ENCODE measurements around the gene CEP72. TPM values are rescaled to one million over a fixed set of nuclear protein-coding genes. Genes with fewer than 3 reads are reported as not detected.
"Not testable (repeated sequence)": the region's sequence is repeated elsewhere in the genome, so short reads cannot be mapped to it uniquely, and the experiment has no call there.

CEP72 gene
- total RNA-seq, 4 donors from 2014 or later, result 0.83 to 1.8 (median 1.5) TPM

DNA sequence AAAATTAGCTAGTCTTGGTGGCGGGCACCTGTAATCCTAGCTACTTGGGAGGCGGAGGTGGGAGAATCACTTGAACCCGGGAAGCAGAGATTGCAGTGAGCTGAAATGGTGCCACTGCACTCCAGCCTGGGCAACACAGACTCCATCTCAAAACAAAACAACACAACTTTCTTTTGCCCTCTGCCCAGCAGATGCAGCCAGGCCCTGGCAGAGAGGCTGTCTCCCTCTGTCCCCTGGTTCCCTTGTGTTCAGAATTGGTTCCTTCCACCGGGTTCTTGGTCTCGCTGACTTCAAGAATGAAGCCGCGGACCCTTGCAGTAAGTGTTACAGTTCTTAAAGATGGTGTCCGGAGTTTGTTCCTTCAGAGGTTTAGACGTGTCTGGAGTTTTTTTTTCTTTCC, 30.2 kb upstream of the CEP72 start:
- no peaks in the 10 kb centered on the region for H3K36me3 ChIP-seq
- 87% methylated on average over 9 of the region's 9 CpGs for WGBS
- no peak overlapping the region for H3K27ac ChIP-seq (replicated peaks in 1 of 4)
- H3K4me1 ChIP-seq, result no peaks in the 10 kb centered on the region
- DNase-seq (ENCODE audit: extremely low spot score), result no peak
- no peak overlapping the region for H3K4me3 ChIP-seq
- intact Hi-C loops (cut with DNase I), result no loop called here
- peaks cover 0 to 76% (median 2%) of the 10 kb centered on the region in 4 donors for H3K27me3 ChIP-seq
- TF ChIP-seq EP300 (IDR thresholded peaks at IDR 0.05) (no peak), POLR2AphosphoS5 (IDR thresholded peaks at IDR 0.05) (no peak), POLR2A (IDR thresholded peaks at IDR 0.05; ENCODE audit: low read depth) (no peak)
- TF ChIP-seq, protein P1, sequence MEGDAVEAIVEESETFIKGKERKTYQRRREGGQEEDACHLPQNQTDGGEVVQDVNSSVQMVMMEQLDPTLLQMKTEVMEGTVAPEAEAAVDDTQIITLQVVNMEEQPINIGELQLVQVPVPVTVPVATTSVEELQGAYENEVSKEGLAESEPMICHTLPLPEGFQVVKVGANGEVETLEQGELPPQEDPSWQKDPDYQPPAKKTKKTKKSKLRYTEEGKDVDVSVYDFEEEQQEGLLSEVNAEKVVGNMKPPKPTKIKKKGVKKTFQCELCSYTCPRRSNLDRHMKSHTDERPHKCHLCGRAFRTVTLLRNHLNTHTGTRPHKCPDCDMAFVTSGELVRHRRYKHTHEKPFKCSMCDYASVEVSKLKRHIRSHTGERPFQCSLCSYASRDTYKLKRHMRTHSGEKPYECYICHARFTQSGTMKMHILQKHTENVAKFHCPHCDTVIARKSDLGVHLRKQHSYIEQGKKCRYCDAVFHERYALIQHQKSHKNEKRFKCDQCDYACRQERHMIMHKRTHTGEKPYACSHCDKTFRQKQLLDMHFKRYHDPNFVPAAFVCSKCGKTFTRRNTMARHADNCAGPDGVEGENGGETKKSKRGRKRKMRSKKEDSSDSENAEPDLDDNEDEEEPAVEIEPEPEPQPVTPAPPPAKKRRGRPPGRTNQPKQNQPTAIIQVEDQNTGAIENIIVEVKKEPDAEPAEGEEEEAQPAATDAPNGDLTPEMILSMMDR (IDR thresholded peaks at IDR 0.05), result no peak
- H3K9me3 ChIP-seq, result peaks cover 0 to 15% (median 5%) of the 10 kb centered on the region in 4 donors

DNA sequence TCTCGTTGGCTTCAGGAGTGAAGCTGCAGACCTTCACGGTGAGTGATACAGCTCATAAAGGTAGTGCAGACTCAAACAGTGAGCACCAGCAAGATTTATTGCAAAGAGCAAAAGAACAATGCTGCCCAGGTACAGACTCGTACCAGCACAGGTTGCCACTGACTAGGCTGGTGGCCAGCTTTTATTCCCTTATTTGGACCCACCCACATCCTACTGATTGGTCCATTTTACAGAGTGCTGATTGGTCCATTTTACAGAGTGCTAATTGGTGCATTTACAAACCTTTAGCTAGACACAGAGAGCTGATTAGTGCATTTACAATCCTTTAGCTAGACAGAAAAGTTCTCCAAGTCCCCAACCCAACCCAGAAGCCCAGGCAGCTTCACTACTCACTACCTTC, 29.7 kb upstream of the CEP72 start:
- H3K9me3 ChIP-seq; H3K4me3 ChIP-seq; DNase-seq (ENCODE audit: extremely low spot score); H3K36me3 ChIP-seq; intact Hi-C loops (cut with DNase I); H3K4me1 ChIP-seq; H3K27ac ChIP-seq (replicated peaks in 1 of 4): not testable (repeated sequence)
- peaks cover 0 to 79% (median 3%) of the 10 kb centered on the region in 4 donors for H3K27me3 ChIP-seq
- 85% methylated on average over 3 of the region's 3 CpGs for WGBS

DNA sequence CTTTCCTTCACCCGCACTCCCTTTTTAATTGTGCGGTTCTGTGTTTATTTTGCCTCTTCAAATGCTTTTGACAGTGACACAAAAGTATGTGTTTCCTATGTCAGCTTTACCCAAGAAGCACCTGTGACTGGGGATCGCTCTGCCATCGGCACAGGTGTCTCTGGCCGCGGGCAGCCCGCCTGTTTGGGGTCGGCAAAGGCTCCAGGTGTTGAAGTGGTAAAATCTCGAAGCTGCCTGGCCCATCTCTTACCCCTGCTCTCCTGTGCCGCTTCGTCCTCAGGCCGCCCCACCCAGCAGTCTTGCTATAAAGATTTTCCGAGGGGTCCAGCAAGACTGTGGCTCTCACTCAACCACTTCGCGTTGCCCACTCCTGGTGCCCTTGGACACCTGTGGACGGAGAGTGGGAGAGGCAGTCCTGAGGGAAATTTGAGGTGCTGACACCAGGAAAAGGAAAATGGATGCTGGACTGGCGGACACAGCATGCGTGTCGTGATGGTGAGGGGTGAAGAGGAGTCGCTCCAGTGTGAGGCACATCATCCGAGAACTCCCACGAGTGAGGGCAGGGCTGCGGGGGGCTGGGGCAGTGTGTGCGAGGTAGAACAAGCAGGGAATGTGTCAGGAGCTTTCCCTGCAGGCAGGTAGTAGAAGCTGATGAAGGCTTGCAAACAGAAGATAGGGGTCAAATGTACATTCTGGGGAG, 29.1 kb upstream of the CEP72 start:
- Histone ChIP-seq H3K4me1 (no peaks in the 10 kb centered on the region), H3K27ac (replicated peaks in 1 of 4) (no peak overlapping the region), H3K36me3 (no peaks in the 10 kb centered on the region), H3K27me3 (peaks cover 0 to 85% (median 4%) of the 10 kb centered on the region in 4 donors), H3K9me3 (peaks cover 0 to 3% (median 0%) of the 10 kb centered on the region in 4 donors), H3K4me3 (no peak overlapping the region)
- 94% methylated on average over 24 of the region's 24 CpGs for WGBS
- intact Hi-C loops (cut with DNase I), result no loop called here
- DNase-seq (ENCODE audit: extremely low spot score), result no peak
- TF ChIP-seq, protein P1 (IDR thresholded peaks at IDR 0.05), result no peak
- TF ChIP-seq POLR2AphosphoS5 (IDR thresholded peaks at IDR 0.05) (no peak), EP300 (IDR thresholded peaks at IDR 0.05) (no peak), POLR2A (IDR thresholded peaks at IDR 0.05; ENCODE audit: low read depth) (no peak)

DNA sequence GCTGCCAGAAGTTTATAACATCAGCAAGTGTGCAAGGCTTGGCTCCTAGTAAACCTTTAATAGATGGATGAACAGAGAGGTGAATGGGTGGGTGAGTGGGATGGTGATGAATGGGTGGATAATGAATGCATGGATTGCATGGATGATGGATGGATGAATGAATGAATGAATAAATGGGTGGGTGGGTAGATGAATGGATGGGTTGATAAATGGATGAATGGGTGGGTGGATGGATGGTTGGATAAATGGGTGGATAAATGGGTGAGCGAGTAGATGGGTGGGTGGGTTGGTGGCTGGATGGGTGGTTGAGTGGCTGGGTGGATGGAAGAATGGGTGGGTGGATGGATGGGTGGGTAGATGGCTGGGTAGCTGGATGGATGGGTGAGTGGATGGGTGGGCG, 28.5 kb upstream of the CEP72 start:
- H3K9me3 ChIP-seq, result no peaks in the 10 kb centered on the region
- no peaks in the 10 kb centered on the region for H3K36me3 ChIP-seq
- no peak for DNase-seq (ENCODE audit: extremely low spot score)
- no peak overlapping the region for H3K4me3 ChIP-seq
- TF ChIP-seq POLR2AphosphoS5 (IDR thresholded peaks at IDR 0.05) (no peak), POLR2A (IDR thresholded peaks at IDR 0.05; ENCODE audit: low read depth) (no peak)
- H3K27ac ChIP-seq (replicated peaks in 1 of 4), result no peak overlapping the region
- H3K27me3 ChIP-seq, result peaks cover 0 to 83% (median 4%) of the 10 kb centered on the region in 4 donors
- WGBS, result 80% methylated on average over 2 of the region's 2 CpGs
- no peaks in the 10 kb centered on the region for H3K4me1 ChIP-seq
- intact Hi-C loops (cut with DNase I), result no loop called here

GRCh38 chr5:584216-584615, 27.9 kb upstream of the CEP72 start:
- peaks cover 0 to 79% (median 4%) of the 10 kb centered on the region in 4 donors for H3K27me3 ChIP-seq
- WGBS, result 91% methylated on average over 2 of the region's 2 CpGs

More at GRCh38 chr5:584216-584615, 27.9 kb upstream of the CEP72 start:
- Histone ChIP-seq H3K9me3 (no peaks in the 10 kb centered on the region), H3K36me3 (no peaks in the 10 kb centered on the region), H3K4me3 (no peak overlapping the region), H3K4me1 (no peaks in the 10 kb centered on the region), H3K27ac (replicated peaks in 1 of 4) (no peak overlapping the region)
- TF ChIP-seq POLR2AphosphoS5 (IDR thresholded peaks at IDR 0.05) (no peak), POLR2A (IDR thresholded peaks at IDR 0.05; ENCODE audit: low read depth) (no peak), EP300 (IDR thresholded peaks at IDR 0.05) (no peak)
- TF ChIP-seq, protein P1 (IDR thresholded peaks at IDR 0.05), result no peak
- no peak for DNase-seq (ENCODE audit: extremely low spot score)
- intact Hi-C loops (cut with DNase I), result no loop called here

Data from esophagus muscularis mucosa (tissue), 4 donors.